HG02973 (cell line): ENCODE measurements around the gene PAXIP1.

Source experiments
- ATAC-seq: cut with Tn5 transposase; IDR thresholded peaks from one replicate; pipeline ENCODE4 v1.9.1; 2021; ENCODE audit warnings: moderate library complexity; ENCODE audit not compliant: unreplicated experiment

PAXIP1 gene

DNA sequence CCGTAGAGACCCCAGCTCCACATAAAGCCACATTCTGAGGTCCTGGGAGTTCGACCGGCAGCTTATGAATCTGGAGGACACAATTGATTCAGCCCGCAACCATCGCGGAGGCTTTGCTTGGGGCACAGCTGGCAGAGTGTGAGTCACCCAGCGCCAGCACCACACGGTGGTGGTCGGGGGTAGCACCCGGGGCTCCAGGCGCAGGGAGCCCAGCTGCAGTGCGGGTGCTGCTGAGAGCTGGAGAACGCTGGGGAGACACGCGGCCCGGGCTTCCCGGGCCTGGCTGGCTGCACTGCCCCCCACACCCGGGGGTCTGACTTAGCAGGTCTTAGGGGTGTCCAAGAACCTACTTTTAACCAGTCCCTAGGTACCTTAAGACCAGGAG is 87.9 kb downstream of the PAXIP1 start:
- no peak for ATAC-seq

GRCh38 chr7:154914308-154914995 is 88.5 kb downstream of the PAXIP1 start:
- no peak for ATAC-seq

DNA sequence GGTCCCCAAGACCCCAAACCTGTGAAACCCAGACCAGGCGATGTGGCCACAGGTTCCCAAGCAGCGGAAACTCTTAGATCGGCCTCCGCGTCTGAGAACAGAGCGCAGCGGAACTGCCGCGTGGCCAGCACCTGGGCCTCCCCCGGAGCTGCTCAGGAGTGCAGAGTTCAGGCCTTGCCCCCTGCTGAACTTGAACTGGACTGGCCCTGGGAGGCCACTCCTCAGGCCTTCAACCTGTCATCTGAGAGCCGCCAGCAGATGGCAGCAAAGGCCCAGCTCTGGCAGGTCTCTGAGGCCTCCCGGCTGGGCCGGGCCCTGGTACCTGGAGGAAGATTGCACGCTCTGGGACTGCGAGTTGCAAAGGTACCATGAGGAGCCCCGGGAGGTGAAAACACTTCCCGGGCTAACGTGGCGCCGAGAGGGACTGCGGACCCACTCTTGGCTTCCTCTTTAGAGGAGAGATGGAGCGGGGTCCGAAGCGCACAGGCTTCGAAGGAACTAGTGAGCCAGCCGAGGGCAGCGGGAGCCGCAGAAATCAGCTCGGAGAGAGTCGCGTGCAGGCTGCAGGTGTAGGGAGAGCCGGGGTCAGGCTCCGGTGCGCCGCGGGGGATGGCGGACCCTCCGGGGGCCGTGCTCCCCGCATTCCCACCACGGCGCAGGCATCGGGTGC is 89.2 kb downstream of the PAXIP1 start:
- peak; percentile 94 for ATAC-seq

DNA sequence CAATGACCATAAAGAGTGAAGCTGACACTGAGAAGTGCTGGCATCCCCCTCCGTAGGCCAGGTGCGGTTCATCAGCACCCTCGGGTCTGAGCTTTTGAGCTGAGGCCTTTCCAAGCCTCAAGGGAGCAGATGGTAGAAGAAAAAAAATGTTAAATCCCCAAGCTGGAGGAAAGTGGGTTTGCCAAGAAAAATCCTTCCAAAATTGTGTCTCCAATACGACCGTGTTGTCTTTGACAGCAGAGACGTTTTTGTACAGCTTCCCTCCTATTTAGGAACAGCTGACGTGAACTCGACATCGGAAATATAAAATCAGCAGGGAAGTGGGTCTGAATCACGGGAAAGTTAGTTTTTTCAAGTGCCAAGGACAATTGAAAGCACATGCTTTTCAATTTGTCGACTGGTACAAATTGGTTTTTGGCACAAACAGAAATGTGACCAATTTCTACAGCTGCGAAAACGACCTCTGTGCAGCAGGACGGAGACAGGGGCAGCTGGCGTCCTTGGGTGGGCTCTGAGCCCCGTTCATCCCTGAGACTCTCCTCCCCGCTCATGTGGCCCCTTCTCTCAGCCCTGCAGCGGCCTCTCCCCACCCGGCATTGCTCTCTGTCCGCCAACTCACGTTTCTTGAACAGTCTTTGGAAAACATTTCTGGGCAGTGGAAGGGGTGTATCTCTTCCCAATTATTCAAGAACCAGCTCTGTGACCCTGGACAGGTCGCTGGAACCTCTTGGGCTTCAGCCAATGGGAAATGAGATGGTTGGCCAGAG is 89.9 kb downstream of the PAXIP1 start:
- no peak for ATAC-seq

DNA sequence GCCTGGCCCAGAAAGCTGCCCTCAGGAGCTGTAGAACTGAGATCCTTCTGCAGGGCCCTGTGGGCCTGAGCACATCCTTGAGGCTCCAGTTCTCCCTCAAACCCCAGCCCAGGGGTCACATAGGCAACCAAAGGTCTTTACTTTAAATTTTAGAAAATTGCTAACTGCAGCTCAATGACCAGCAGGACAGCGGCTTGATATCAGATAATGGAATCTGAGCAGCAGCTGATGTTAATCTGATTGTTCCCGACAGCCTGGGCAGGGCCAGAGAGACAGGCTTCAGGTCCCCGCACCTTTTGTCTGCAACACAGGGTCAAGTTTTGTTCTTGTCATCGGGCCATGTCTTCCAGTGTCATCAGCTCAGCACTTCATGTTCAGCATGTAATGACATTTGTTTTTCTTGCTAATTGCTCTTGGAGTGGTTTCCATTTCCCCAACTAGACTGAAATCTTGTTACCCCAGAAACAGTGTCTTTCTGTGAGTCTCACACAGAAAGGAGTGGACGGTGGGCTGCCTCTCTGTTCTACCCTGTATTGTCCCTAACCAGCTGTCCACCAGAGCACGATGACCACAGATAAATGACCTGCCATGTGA is 91.0 kb downstream of the PAXIP1 start:
- ATAC-seq = no peak

GRCh38 chr7:154911411-154911810 is 91.5 kb downstream of the PAXIP1 start:
- no peak for ATAC-seq

DNA sequence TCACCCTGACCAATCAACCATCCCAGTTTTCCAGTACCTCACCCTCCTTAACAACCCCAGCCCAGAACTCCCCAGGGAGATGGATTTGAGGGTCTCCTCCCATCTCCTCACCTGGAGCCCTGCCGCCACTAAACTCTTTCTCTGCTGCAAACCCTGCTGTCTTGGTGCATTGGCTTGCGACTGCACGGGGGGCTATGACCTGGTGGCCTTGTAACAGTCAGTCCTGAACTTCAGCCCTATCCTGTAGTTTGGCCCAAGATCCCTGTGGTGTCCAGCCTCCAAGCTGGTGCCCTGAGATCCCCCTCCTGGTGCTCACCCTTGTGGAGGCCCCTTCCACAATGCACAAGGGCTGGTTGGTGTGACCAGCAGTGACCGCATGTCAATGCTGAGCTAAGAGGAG is 91.9 kb downstream of the PAXIP1 start:
- no peak for ATAC-seq

GRCh38 chr7:154910125-154910524 is 92.8 kb downstream of the PAXIP1 start:
- ATAC-seq = no peak

DNA sequence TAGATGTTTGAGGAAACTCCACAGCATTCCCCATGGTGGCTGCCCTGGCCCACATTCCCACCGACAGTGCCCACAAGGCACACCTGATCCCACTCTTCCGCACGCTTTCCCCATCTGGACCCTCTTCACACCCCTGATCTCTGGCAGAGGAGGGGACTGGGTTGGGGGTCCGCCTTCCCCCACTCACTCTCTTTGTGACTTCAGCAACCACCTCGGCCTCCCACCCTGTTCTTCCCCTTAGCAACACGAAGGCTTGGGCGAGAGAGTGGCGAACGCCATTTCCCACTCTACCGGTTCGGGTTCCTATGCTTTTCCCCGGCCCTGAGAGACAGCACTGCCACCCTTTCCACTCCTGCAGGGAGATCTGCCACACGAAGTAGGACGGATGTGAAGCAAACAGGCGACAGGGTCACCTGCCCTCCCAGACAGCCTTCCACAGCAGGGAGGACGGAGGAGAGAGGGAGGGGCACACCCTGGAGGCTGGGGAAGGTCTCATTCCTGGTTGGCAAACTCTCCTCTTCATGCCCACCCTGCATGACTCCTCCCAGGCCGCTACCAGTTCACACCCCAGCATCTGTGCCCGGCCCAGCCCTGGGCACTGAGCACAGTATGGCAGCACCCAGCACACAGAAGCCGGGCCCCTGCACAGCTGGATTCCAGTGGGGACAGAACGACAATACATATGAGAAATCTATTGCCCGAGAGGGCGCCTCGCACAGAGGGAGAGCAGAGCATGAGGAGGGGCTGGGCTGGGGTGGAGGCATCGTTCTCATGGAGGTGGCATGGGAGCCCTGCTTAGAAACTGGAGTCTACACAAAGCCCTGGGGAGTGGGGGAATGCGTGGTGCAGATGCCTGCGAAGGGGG is 93.5 kb downstream of the PAXIP1 start:
- no peak for ATAC-seq

DNA sequence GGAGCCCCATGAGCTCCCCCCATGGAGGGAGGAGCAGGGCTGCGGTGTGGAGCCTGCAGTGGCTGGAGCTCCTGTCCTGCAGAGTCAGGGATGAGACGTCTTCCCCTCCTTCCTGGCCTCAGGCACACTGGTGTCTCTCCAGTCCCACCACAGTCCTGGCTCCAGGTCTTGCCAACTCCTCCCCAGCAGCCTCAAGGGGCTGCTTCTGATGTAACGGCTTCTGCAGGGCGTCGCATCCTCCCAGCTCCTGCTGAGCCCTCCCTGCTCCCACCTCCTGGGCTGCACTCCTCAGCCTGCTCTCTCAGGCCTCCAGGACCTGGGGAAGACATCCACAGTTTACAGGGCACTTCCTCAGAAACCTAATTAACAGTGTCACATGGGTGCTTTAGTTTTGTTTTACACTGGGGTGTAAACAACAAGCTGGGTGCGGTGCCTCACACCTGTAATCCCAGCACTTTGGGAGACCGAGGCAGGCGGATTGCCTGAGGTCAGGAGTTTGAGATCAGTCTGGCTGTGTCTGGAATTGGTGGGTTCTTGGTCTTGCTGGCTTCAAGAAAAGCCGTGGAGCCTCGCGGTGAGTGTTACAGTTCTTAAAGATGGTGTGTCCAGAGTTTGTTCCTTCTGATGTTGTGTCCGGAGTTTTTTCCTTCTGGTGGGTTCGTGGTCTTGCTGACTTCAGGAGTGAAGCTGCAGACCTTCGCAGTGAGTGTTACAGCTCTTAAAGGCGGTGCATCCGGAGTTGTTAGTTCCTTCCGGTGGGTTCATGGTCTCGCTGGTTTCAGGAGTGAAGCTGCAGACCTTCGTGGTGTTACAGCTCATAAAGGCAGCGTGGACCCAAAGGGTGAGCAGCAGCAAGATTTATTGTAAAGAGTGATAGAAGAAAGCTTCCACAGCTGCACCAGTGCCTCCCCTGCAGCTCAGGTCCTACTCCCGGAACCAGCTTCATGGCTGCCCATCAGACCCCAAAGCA is 95.0 kb downstream of the PAXIP1 start:
- ATAC-seq = no peak

- ATAC-seq = no peak
Observed at GRCh38 chr7:154906736-154907355, 96.1 kb downstream of the PAXIP1 start.

GRCh38 chr7:154906201-154906600 is 96.7 kb downstream of the PAXIP1 start:
- ATAC-seq = no peak

- no peak for ATAC-seq
Observed at GRCh38 chr7:154905615-154906014, 97.3 kb downstream of the PAXIP1 start.

GRCh38 chr7:154905146-154905545 is 97.8 kb downstream of the PAXIP1 start:
- ATAC-seq = no peak

GRCh38 chr7:154903083-154903731 is 99.7 kb downstream of the PAXIP1 start:
- ATAC-seq = no peak

DNA sequence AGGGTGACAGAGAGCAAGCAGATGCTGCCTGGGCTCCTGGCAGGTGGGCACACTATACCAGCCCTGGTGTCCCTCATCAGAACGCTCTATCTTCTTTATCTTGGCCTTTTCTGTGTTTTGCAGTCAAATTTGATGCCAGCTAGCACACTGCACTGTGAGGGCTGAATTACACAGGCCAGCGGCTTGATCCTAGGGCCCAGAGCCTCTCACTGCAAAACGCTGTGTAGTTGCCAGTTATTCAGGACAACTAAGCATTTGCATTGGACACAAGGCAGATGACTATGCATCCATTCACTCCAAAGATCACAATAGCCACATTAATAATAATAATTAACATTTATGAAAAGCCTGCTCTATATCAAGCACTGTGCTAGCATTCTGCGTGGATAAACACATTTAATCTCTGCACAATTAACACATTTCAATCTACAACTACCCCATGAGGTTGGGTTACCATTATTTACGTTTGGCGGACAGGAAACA is 100.3 kb downstream of the PAXIP1 start:
- ATAC-seq = no peak

GRCh38 chr7:154899862-154900261 is 103.1 kb downstream of the PAXIP1 start:
- no peak for ATAC-seq
